ENCODE data around the gene ZC3H7A. TPM values are rescaled to one million over a fixed set of nuclear protein-coding genes. Genes with fewer than 3 reads are reported as not detected.

The ZC3H7A gene
- total RNA-seq, 1 donor from 2014 or later, result 163 TPM

GRCh38 chr16:11781773-11782172 is 15.3 kb downstream of the ZC3H7A start:
- ChIA-PET CTCF (interaction anchor here (0.8 to 8.1 kb wide), 3 partner anchors 11 to 39 kb away, joined by 3 to 58 read pairs (median 4); partner anchors contain the start of genes TXNDC11 and ZC3H7A), POLR2A (interaction anchor here (0.7 to 9.4 kb wide), 10 partner anchors 7 to 211 kb away, joined by 3 to 182 read pairs (median 10); partner anchors contain the start of genes TXNDC11 and ZC3H7A)
- intact Hi-C loops (cut with micrococcal nuclease), result loop anchor here (5.0 kb wide), 1 partner anchor 194 kb away; the partner anchor contains the start of gene LITAF
- no peak for ATAC-seq (ENCODE audit: low read depth)
- no peaks in the 10 kb centered on the region for H3K27me3 Mint-ChIP-seq
- H3K36me3 Mint-ChIP-seq (ENCODE audit: low read depth), result peaks cover 54% of the 10 kb centered on the region
- peak overlapping the region; percentile 80 for H3K4me3 Mint-ChIP-seq
- no peaks in the 10 kb centered on the region for H3K9me3 Mint-ChIP-seq
- TF ChIP-seq CTCF (IDR thresholded peaks at IDR 0.05), result no peak
- peaks cover 61% of the 10 kb centered on the region for H3K4me1 Mint-ChIP-seq
- H3K27ac Mint-ChIP-seq, result peak overlapping the region; percentile 98
- no peak for DNase-seq

GRCh38 chr16:11780991-11781680 is 15.9 kb downstream of the ZC3H7A start:
- intact Hi-C loops (cut with micrococcal nuclease), result loop anchor here (5.0 kb wide), 1 partner anchor 194 kb away; the partner anchor contains the start of gene LITAF
- POLR2A ChIA-PET, result interaction anchor here (0.6 to 9.4 kb wide), 11 partner anchors 10 to 1411 kb away, joined by 3 to 182 read pairs (median 4); partner anchors contain the start of genes TXNDC11 and ZC3H7A

GRCh38 chr16:11779074-11779473 is 18.0 kb downstream of the ZC3H7A start:
- ChIA-PET CTCF (no interaction called here), POLR2A (interaction anchor here (8.1 to 9.4 kb wide), 2 partner anchors 8 to 16 kb away, joined by 70 to 182 read pairs; partner anchors contain the start of gene ZC3H7A)
- H3K36me3 Mint-ChIP-seq (ENCODE audit: low read depth), result peaks cover 74% of the 10 kb centered on the region
- peaks cover 40% of the 10 kb centered on the region for H3K4me1 Mint-ChIP-seq
- H3K9me3 Mint-ChIP-seq, result no peaks in the 10 kb centered on the region
- H3K4me3 Mint-ChIP-seq, result no peak overlapping the region
- no peaks in the 10 kb centered on the region for H3K27me3 Mint-ChIP-seq
- ATAC-seq (ENCODE audit: low read depth) (no peak), DNase-seq (no peak)
- no peak overlapping the region for H3K27ac Mint-ChIP-seq
- TF ChIP-seq CTCF (IDR thresholded peaks at IDR 0.05), result no peak
- intact Hi-C loops (cut with micrococcal nuclease), result no loop called here

More at GRCh38 chr16:11780991-11781680, 15.9 kb downstream of the ZC3H7A start:
- Mint-ChIP-seq H3K4me3 (peak overlapping the region; percentile 46), H3K9me3 (no peaks in the 10 kb centered on the region), H3K36me3 (ENCODE audit: low read depth) (peaks cover 57% of the 10 kb centered on the region), H3K4me1 (peaks cover 55% of the 10 kb centered on the region), H3K27me3 (no peaks in the 10 kb centered on the region), H3K27ac (peak overlapping the region; percentile 98)
- CTCF ChIA-PET, result interaction anchor here (0.7 to 8.1 kb wide), 4 partner anchors 11 to 249 kb away, joined by 3 to 58 read pairs (median 4); partner anchors contain the start of genes TXNDC11 and ZC3H7A
- DNase-seq (no peak), ATAC-seq (ENCODE audit: low read depth) (no peak)
- no peak for TF ChIP-seq CTCF (IDR thresholded peaks at IDR 0.05)

- no peak overlapping the region for H3K4me3 Mint-ChIP-seq
- ATAC-seq (ENCODE audit: low read depth) (no peak), DNase-seq (no peak)
- intact Hi-C loops (cut with micrococcal nuclease), result no loop called here
- POLR2A ChIA-PET, result interaction anchor here (0.7 to 2.3 kb wide), 3 partner anchors 8 to 43 kb away, joined by 3 to 11 read pairs (median 7); partner anchors contain the start of gene ZC3H7A
- H3K9me3 Mint-ChIP-seq, result no peaks in the 10 kb centered on the region
- peaks cover 30% of the 10 kb centered on the region for H3K4me1 Mint-ChIP-seq
- H3K27ac Mint-ChIP-seq, result peak overlapping the region; percentile 76
- no peaks in the 10 kb centered on the region for H3K27me3 Mint-ChIP-seq
- CTCF ChIA-PET, result interaction anchor here (1.3 kb wide), 1 partner anchor 23 kb away, joined by 3 read pairs; the partner anchor contains the start of gene ZC3H7A
- peaks cover 82% of the 10 kb centered on the region for H3K36me3 Mint-ChIP-seq (ENCODE audit: low read depth)
- TF ChIP-seq CTCF (IDR thresholded peaks at IDR 0.05), result no peak
Observed at GRCh38 chr16:11774065-11774626, 22.9 kb downstream of the ZC3H7A start.
